Vagina (tissue), 2 donors: ENCODE data around the gene VSX2.

Experiments used
- CTCF ChIP-seq, 3 experiments: fragments of 450-650 bp in 2 of 3; fragments of 200-600 bp in 1 of 3; sonication (generic) in 1 of 3; IDR thresholded peaks; one replicate each; pipeline ENCODE4 v1.5.1; 2017 to 2019; ENCODE audit warnings: antibody characterized with exemption in 3 of 3, mild to moderate bottlenecking in 2 of 3, moderate library complexity in 2 of 3
- POLR2A ChIP-seq, 2 donors: fragments of 450-650 bp; IDR thresholded peaks; one replicate each; pipeline ENCODE4 v1.6.1; 2017; ENCODE audit warnings: antibody characterized with exemption in 2 of 2, mild to moderate bottlenecking in 2 of 2, moderate library complexity in 2 of 2
- POLR2AphosphoS5 ChIP-seq, 2 donors: sonication (generic); formaldehyde crosslinking; IDR thresholded peaks; one replicate each; pipeline ENCODE4 v1.9.0; 2017; ENCODE audit warnings: antibody characterized with exemption in 2 of 2, mild to moderate bottlenecking in 2 of 2, low read depth in 1 of 2; ENCODE audit not compliant: insufficient read depth in 1 of 2

GRCh38 chr14:74267588-74267987 lies 28.3 kb downstream of the VSX2 start:
- TF ChIP-seq POLR2AphosphoS5 (IDR thresholded peaks at IDR 0.05; ENCODE audit: insufficient read depth in 1 of 2, low read depth in 1 of 2) (no peak), CTCF (IDR thresholded peaks at IDR 0.05) (no peak), POLR2A (IDR thresholded peaks at IDR 0.05) (no peak)
